Rectal smooth muscle tissue (tissue), 1 donor: ENCODE measurements around the gene LZTFL1.
A peak's percentile ranks its signal among the peaks of the same experiment; 100 is the strongest.

Source experiments
- H3K27ac ChIP-seq: one replicate; pipeline ENCODE4 v1.7.0; 2013; ENCODE audit warnings: low read depth, low read length, inconsistent platforms
- H3K27me3 ChIP-seq: one replicate; pipeline ENCODE4 v1.7.0; 2013; ENCODE audit warnings: low read length; ENCODE audit not compliant: control insufficient read depth, insufficient read depth
- H3K36me3 ChIP-seq: one replicate; pipeline ENCODE4 v1.7.0; 2013; ENCODE audit warnings: low read length; ENCODE audit not compliant: control insufficient read depth, insufficient read depth
- H3K4me1 ChIP-seq: one replicate; pipeline ENCODE4 v1.7.0; 2013; ENCODE audit warnings: low read length; ENCODE audit not compliant: control insufficient read depth, insufficient read depth
- H3K4me3 ChIP-seq: one replicate; pipeline ENCODE4 v1.7.0; 2013; ENCODE audit warnings: low read length
- H3K9ac ChIP-seq: one replicate; pipeline ENCODE4 v1.7.0; 2013; ENCODE audit warnings: low read length

The LZTFL1 gene

GRCh38 chr3:45841757-45842491, at the start of gene LZTFL1:
Gene LZTFL1 (minus strand): TSS chr3:45842119. CDS start chr3:45841991, 128 bp downstream.
- Histone ChIP-seq H3K27ac (peak within 1 kb of the TSS; percentile 51), H3K27me3 (no peaks in the 10 kb centered on the region), H3K36me3 (no peaks in the 10 kb centered on the region)

GRCh38 chr3:45890405-45890804, 48.5 kb upstream of the LZTFL1 start:
- Histone ChIP-seq H3K36me3 (no peaks in the 10 kb centered on the region), H3K4me1 (no peaks in the 10 kb centered on the region), H3K27ac (no peak overlapping the region), H3K4me3 (no peak overlapping the region), H3K9ac (no peak overlapping the region), H3K27me3 (no peaks in the 10 kb centered on the region)

More at GRCh38 chr3:45841757-45842491, at the start of gene LZTFL1:
- H3K9ac ChIP-seq: peak within 1 kb of the TSS; percentile 68
- H3K4me3 ChIP-seq: peak within 1 kb of the TSS; percentile 99
- peaks cover 5% of the 10 kb centered on the region for H3K4me1 ChIP-seq

GRCh38 chr3:45889337-45889736, 47.4 kb upstream of the LZTFL1 start:
- Histone ChIP-seq H3K27ac (no peak overlapping the region), H3K4me1 (no peaks in the 10 kb centered on the region), H3K4me3 (no peak overlapping the region), H3K36me3 (no peaks in the 10 kb centered on the region), H3K27me3 (no peaks in the 10 kb centered on the region), H3K9ac (no peak overlapping the region)

- Histone ChIP-seq H3K9ac (no peak overlapping the region), H3K4me3 (no peak overlapping the region), H3K36me3 (no peaks in the 10 kb centered on the region), H3K4me1 (no peaks in the 10 kb centered on the region), H3K27ac (no peak overlapping the region), H3K27me3 (no peaks in the 10 kb centered on the region)
Observed at GRCh38 chr3:45887759-45888511, 46.0 kb upstream of the LZTFL1 start.

GRCh38 chr3:45887285-45887684, 45.4 kb upstream of the LZTFL1 start:
- Histone ChIP-seq H3K27ac (no peak overlapping the region), H3K4me3 (no peak overlapping the region), H3K4me1 (no peaks in the 10 kb centered on the region), H3K36me3 (no peaks in the 10 kb centered on the region), H3K9ac (no peak overlapping the region), H3K27me3 (no peaks in the 10 kb centered on the region)

GRCh38 chr3:45885979-45886705, 44.2 kb upstream of the LZTFL1 start, which contains the start of gene CCR9:
Gene CCR9 (plus strand): TSS chr3:45886543. CDS start chr3:45894934, 8,391 bp downstream.
- H3K36me3 ChIP-seq: no peaks in the 10 kb centered on the region
- no peak within 1 kb of the TSS for H3K27ac ChIP-seq
- H3K4me1 ChIP-seq: no peaks in the 10 kb centered on the region
- H3K27me3 ChIP-seq: no peaks in the 10 kb centered on the region
- H3K9ac ChIP-seq: no peak within 1 kb of the TSS
- no peak within 1 kb of the TSS for H3K4me3 ChIP-seq

- no peak overlapping the region for H3K27ac ChIP-seq
- no peak overlapping the region for H3K9ac ChIP-seq
- no peaks in the 10 kb centered on the region for H3K27me3 ChIP-seq
- no peaks in the 10 kb centered on the region for H3K36me3 ChIP-seq
- H3K4me3 ChIP-seq: no peak overlapping the region
- no peaks in the 10 kb centered on the region for H3K4me1 ChIP-seq
Observed at GRCh38 chr3:45884368-45885201, 42.7 kb upstream of the LZTFL1 start.

GRCh38 chr3:45881078-45882022, 39.4 kb upstream of the LZTFL1 start:
- Histone ChIP-seq H3K4me1 (no peaks in the 10 kb centered on the region), H3K36me3 (no peaks in the 10 kb centered on the region), H3K4me3 (no peak overlapping the region), H3K27me3 (no peaks in the 10 kb centered on the region), H3K9ac (no peak overlapping the region), H3K27ac (no peak overlapping the region)

- no peak overlapping the region for H3K4me3 ChIP-seq
- H3K27ac ChIP-seq: no peak overlapping the region
- no peak overlapping the region for H3K9ac ChIP-seq
- H3K4me1 ChIP-seq: no peaks in the 10 kb centered on the region
- H3K36me3 ChIP-seq: no peaks in the 10 kb centered on the region
- H3K27me3 ChIP-seq: no peaks in the 10 kb centered on the region
Observed at GRCh38 chr3:45880725-45881077, 38.8 kb upstream of the LZTFL1 start.

GRCh38 chr3:45878124-45878523, 36.2 kb upstream of the LZTFL1 start:
- Histone ChIP-seq H3K9ac (no peak overlapping the region), H3K4me3 (no peak overlapping the region), H3K27me3 (no peaks in the 10 kb centered on the region), H3K27ac (no peak overlapping the region), H3K4me1 (no peaks in the 10 kb centered on the region), H3K36me3 (no peaks in the 10 kb centered on the region)

- no peak overlapping the region for H3K27ac ChIP-seq
- no peaks in the 10 kb centered on the region for H3K36me3 ChIP-seq
- H3K4me1 ChIP-seq: no peaks in the 10 kb centered on the region
- no peaks in the 10 kb centered on the region for H3K27me3 ChIP-seq
- H3K4me3 ChIP-seq: no peak overlapping the region
- H3K9ac ChIP-seq: no peak overlapping the region
Observed at GRCh38 chr3:45874677-45875346, 32.9 kb upstream of the LZTFL1 start.
